ENCODE measurements around the gene GALNT12.

- no peak for TF ChIP-seq CTCF (IDR thresholded peaks at IDR 0.05)
- TF ChIP-seq POLR2A (IDR thresholded peaks at IDR 0.05), result no peak
Measured at GRCh38 chr9:98795295-98795955, 12.0 kb upstream of the GALNT12 start.

All from esophagus squamous epithelium (tissue), 4 donors.